Thyroid gland (tissue), 4 donors: ENCODE measurements around the gene FHIT. TPM values are rescaled to one million over a fixed set of nuclear protein-coding genes. Genes with fewer than 3 reads are reported as not detected.

ENCODE experiments used
- DNase-seq, 2 donors: peaks; one replicate each; pipeline ENCODE4 v3.0.0-alpha.2; 2019
- H3K27ac ChIP-seq, 3 donors: fragments of 200-600 bp; sonication (generic); 1 replicate in 2 of 3; 2 replicates in 1 of 3; pipeline ENCODE4 v1.5.1; 2016 to 2019; ENCODE audit warnings: mild to moderate bottlenecking in 1 of 3, moderate library complexity in 1 of 3
- H3K27me3 ChIP-seq: fragments of 200-600 bp; sonication (generic); one replicate; pipeline ENCODE4 v1.5.1; 2019
- H3K36me3 ChIP-seq, 2 donors: fragments of 200-600 bp; sonication (generic); one replicate each; pipeline ENCODE4 v1.5.1; 2016 to 2019
- H3K4me1 ChIP-seq, 2 donors: fragments of 200-600 bp; sonication (generic); one replicate each; pipeline ENCODE4 v1.5.1; 2017 to 2019
- H3K4me3 ChIP-seq, 3 donors: fragments of 200-600 bp; sonication (generic); replicated peaks in 1 of 3; 1 replicate in 2 of 3; 2 replicates in 1 of 3; pipeline ENCODE4 v1.5.1; 2016; ENCODE audit warnings: mild to moderate bottlenecking in 1 of 3
- H3K9me3 ChIP-seq: fragments of 200-600 bp; sonication (generic); one replicate; pipeline ENCODE4 v1.5.1; 2017
- CTCF ChIP-seq, 6 experiments: fragments of 200-600 bp in 3 of 6; fragments of 450-650 bp in 3 of 6; sonication (generic) in 3 of 6; IDR thresholded peaks; one replicate each; pipeline ENCODE4 v1.5.1; 2016 to 2019; ENCODE audit warnings: antibody characterized with exemption in 6 of 6, mild to moderate bottlenecking in 2 of 6, inconsistent platforms in 1 of 6, moderate library complexity in 1 of 6
- POLR2A ChIP-seq, 2 donors: fragments of 450-650 bp; IDR thresholded peaks; one replicate each; pipeline ENCODE4 v1.6.1; 2017; ENCODE audit warnings: antibody characterized with exemption in 2 of 2, mild to moderate bottlenecking in 2 of 2, moderate library complexity in 1 of 2
- WGBS, 2 donors: methylation state at CpG; one replicate each; pipeline ENCODE4 v1.1.5; 2017; 5-methylcytosine and 5-hydroxymethylcytosine counted together
- intact Hi-C: fragments of 100-400 bp; cut with DNase I; formaldehyde crosslinking; loops from one replicate; pipeline ENCODE4 v1.15.1; 2023
- total RNA-seq, 4 donors: library from RNA; depleted of rRNA; stranded (reverse); fragments of >200 nt; gene quantifications; one replicate each; pipeline ENCODE4 v1.2.3, GENCODE V29; 2016

Gene FHIT
- total RNA-seq, 4 donors from 2014 or later = 12.2 to 18.9 (median 16.2) TPM

- intact Hi-C loops = no loop called here
- no peak overlapping the region for H3K27ac ChIP-seq
- WGBS, 2 donors = 92% methylated on average over 6 of the region's 6 CpGs
Measured at GRCh38 chr3:59862686-59863085, 1388.6 kb downstream of the FHIT start.

GRCh38 chr3:59857589-59858346 is 1393.5 kb downstream of the FHIT start:
- no peaks in the 10 kb centered on the region for H3K4me1 ChIP-seq
- no peaks in the 10 kb centered on the region for H3K27me3 ChIP-seq
- intact Hi-C loops = loop anchor here (5.0 to 10.0 kb wide), 2 partner anchors 280 to 1213 kb away; no protein-coding TSS in a partner anchor
- H3K27ac ChIP-seq = no peak overlapping the region
- TF ChIP-seq POLR2A (IDR thresholded peaks at IDR 0.05) = no peak
- TF ChIP-seq CTCF (IDR thresholded peaks at IDR 0.05) = peak; percentile 73 to 97 (median 90)
- peak; percentile 80 to 84 for DNase-seq
- no peak overlapping the region for H3K4me3 ChIP-seq
- no peaks in the 10 kb centered on the region for H3K9me3 ChIP-seq
- no peaks in the 10 kb centered on the region for H3K36me3 ChIP-seq
- 27 to 30% methylated on average over 7 of the region's 7 CpGs for WGBS, 2 donors

More at GRCh38 chr3:59862686-59863085, 1388.6 kb downstream of the FHIT start:
- no peak overlapping the region for H3K4me3 ChIP-seq
- no peaks in the 10 kb centered on the region for H3K4me1 ChIP-seq
- no peaks in the 10 kb centered on the region for H3K36me3 ChIP-seq
- DNase-seq = no peak
- H3K9me3 ChIP-seq = no peaks in the 10 kb centered on the region
- TF ChIP-seq POLR2A (IDR thresholded peaks at IDR 0.05) (no peak), CTCF (IDR thresholded peaks at IDR 0.05) (no peak)
- no peaks in the 10 kb centered on the region for H3K27me3 ChIP-seq

GRCh38 chr3:59856934-59857460 is 1394.3 kb downstream of the FHIT start:
- H3K4me1 ChIP-seq = no peaks in the 10 kb centered on the region
- no peaks in the 10 kb centered on the region for H3K27me3 ChIP-seq
- H3K36me3 ChIP-seq = no peaks in the 10 kb centered on the region
- TF ChIP-seq POLR2A (IDR thresholded peaks at IDR 0.05) (no peak), CTCF (IDR thresholded peaks at IDR 0.05) (no peak)
- H3K27ac ChIP-seq = no peak overlapping the region
- no peaks in the 10 kb centered on the region for H3K9me3 ChIP-seq
- H3K4me3 ChIP-seq = no peak overlapping the region
- WGBS, 2 donors = 73 to 77% methylated on average over 7 of the region's 7 CpGs
- intact Hi-C loops = loop anchor here (5.0 to 10.0 kb wide), 2 partner anchors 280 to 1212 kb away; no protein-coding TSS in a partner anchor
- DNase-seq = no peak

GRCh38 chr3:59854061-59854709 is 1397.1 kb downstream of the FHIT start:
- H3K27me3 ChIP-seq = no peaks in the 10 kb centered on the region
- H3K36me3 ChIP-seq = no peaks in the 10 kb centered on the region
- no peak overlapping the region for H3K4me3 ChIP-seq
- 80 to 85% methylated on average over 12 of the region's 12 CpGs for WGBS, 2 donors
- intact Hi-C loops = loop anchor here (10.0 kb wide), 1 partner anchor 1209 kb away; no protein-coding TSS in a partner anchor
- no peak for TF ChIP-seq CTCF (IDR thresholded peaks at IDR 0.05)
- TF ChIP-seq POLR2A (IDR thresholded peaks at IDR 0.05) = no peak
- H3K27ac ChIP-seq = no peak overlapping the region
- no peaks in the 10 kb centered on the region for H3K9me3 ChIP-seq
- no peaks in the 10 kb centered on the region for H3K4me1 ChIP-seq
- no peak for DNase-seq
